HG03095 (cell line): ENCODE results near the gene SNX1.
"Not testable (repeated sequence)": the region's sequence is repeated elsewhere in the genome, so short reads cannot be mapped to it uniquely, and the experiment has no call there.

ENCODE experiments used
- ATAC-seq: cut with Tn5 transposase; IDR thresholded peaks from one replicate; pipeline ENCODE4 v1.9.1; 2021; ENCODE audit warnings: moderate library complexity; ENCODE audit not compliant: unreplicated experiment

The SNX1 gene, protein sequence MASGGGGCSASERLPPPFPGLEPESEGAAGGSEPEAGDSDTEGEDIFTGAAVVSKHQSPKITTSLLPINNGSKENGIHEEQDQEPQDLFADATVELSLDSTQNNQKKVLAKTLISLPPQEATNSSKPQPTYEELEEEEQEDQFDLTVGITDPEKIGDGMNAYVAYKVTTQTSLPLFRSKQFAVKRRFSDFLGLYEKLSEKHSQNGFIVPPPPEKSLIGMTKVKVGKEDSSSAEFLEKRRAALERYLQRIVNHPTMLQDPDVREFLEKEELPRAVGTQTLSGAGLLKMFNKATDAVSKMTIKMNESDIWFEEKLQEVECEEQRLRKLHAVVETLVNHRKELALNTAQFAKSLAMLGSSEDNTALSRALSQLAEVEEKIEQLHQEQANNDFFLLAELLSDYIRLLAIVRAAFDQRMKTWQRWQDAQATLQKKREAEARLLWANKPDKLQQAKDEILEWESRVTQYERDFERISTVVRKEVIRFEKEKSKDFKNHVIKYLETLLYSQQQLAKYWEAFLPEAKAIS

DNA sequence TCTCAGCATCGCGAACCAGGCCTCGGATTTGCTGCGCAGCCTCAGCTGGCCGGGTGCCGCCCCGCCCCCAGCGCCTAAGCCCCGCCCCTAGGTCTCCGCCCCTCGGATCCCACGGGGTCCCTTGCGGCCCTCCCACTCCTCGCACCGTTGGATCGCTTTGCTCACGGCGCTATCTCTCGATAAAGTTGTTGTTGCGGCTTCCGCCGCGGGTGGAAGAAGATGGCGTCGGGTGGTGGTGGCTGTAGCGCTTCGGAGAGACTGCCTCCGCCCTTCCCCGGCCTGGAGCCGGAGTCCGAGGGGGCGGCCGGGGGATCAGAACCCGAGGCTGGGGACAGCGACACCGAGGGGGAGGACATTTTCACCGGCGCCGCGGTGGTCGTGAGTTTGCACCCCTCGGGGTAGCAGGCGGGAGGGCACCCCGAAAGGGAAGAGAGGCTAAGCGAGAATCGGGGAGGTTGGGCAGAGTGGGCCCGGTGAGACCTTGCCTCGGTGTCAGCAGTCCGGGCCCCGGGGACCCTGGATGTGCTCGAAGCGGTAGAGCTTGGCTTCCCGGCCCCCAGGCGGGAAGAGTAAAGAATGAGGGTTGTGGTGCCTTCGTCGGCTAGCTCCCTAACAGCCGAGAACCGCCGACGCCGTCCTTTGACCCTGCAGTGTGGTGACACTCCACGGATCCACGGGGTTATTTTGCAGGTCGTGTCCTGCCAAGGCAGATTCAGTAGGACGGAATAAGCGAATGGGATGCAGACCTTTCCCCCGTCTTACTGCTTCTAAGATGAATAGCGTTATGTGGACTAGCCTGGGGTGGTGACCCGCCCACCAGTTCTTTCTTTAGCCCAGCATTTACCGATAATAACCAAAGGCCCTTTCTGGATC is at the start of gene SNX1:
SNX1 (plus strand) TSS at position 188 of the 873 bp plus-strand sequence; CDS start at position 220, 32 bp downstream.
- ATAC-seq, result no peak

DNA sequence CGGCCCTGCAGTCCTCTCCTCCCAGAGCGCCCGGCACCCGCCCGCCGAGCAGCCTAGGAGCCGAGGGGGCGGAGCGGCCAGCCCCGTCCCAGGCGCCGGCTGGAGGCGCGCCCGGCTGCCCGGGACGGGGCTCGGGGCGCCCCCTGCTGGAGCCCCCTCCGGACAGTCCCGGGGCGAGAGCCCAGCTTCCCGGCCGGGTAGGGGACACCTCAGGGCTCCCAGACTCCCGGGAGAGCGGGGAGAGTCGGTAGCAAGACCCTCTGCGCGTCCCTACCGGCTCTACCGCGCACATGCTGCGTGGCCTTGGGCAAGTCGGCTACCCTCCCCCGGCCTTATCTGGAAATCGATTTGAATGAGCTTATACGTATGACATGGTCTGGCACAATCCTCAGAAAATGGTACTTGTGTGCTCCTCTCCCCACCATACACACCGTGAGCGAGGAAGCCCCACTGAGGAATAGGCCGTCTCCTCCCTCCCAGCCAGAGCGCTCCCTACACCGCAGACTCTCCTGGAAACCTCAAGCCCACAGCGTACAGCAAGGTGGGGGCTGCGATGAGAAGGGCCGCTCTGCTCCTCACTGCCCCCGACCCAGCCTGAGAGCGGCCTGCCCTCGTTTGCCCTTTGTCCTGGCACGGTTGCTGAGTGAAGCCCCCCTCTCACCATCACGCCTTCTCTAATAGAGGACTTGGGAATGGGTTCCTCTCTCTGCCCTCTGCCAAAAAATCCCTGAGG is 49.2 kb upstream of the SNX1 start, which contains the start of gene DAPK2:
DAPK2 (minus strand) TSS at position 65 of the 733 bp plus-strand sequence. CDS start 6,224 bp downstream, outside the sequence.
- no peak for ATAC-seq

GRCh38 chr15:64048781-64049460 is 46.9 kb upstream of the SNX1 start:
- no peak for ATAC-seq

DNA sequence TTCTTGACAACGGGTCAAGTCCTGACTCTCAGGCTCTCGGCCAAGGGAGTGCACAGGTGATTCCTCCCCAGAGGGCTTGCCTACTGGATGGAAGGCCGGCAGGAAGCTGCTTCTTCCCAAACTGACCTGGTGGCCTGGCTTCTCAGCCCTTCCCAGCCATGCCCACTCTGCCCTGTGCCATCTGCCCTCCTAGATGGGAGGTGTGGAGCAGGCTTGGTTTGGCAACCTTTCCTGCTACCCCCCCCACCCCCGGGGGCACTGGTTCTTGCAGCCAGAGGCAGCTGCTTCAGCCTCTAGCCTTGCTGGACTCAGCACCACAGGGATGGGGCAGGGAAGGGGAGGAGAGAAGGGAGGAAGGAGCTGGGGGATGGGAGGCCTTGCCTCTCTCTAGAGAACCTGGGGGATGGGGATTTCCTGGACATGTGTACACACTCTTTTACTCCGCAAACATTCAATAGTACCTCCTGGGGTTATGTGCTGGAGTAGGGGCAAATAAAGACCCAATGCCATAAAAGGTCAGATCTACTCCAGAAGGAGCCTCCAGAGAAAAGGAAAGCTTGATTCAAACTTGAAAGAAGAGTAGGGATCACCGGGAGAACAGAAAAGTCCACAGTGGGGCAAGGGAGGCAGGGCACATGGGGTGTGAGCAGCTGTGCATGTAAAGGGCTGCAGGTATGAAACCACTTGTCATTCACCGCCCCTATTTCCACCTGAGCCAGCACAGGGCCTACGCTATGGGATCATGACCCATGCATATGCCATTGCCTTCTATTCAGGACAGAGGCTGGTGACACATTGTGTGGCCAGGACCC is 45.3 kb upstream of the SNX1 start:
- no peak for ATAC-seq

DNA sequence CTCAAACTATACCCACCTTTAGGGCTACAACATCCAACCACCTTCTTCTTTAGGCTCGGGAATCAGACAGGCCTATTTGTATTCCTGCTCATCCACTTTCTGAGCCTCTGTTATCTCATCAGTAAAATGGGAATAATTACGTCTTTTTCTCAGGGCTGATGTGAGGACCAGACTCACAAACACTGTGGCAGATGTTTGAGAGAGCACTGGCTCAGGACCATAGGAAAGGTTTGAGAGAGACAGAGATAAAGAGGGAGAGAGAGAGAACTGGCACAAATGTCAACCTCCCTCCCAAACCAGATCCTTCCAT is 44.7 kb upstream of the SNX1 start:
- ATAC-seq, result no peak

DNA sequence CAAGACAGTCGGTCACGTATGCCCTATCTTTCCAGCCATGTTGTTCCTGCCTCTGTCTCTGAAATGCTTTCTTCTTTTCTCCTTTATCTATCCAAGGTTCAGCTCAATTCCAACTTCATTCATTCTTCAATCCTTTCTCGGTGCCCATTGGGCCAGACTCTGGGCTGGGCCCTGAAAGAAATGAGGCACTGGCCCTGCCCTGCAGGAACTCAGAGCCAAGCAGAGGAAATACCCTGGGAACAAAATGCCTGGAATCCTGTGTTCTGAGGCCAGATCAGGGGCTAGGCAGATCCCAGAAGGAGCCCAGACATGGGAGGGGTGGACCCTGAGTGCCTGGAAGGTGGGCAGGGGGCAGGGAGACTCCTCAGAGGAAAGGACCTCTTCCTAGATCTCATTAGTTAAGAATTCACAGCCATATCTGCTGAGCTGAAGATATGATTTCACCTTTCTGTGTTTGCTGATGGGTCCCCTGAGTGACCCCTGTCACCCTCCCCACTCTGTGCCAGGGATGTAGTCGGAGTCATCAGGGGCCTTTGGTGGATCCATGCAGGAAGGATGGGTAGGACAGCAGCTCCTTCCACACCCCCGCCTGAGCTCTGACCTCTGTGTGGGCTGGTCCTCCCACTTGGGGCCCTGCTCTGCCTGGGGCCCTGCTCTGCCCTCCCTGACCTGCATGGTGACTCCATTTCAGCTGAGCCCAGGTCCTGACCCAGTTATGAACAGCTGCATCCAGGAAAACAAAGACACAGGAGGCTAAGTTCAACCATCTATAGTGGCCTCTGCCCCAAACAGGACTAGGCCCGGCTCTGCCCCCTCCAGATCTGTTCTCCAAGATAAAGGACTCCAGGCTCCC is 44.1 kb upstream of the SNX1 start:
- ATAC-seq, result no peak

DNA sequence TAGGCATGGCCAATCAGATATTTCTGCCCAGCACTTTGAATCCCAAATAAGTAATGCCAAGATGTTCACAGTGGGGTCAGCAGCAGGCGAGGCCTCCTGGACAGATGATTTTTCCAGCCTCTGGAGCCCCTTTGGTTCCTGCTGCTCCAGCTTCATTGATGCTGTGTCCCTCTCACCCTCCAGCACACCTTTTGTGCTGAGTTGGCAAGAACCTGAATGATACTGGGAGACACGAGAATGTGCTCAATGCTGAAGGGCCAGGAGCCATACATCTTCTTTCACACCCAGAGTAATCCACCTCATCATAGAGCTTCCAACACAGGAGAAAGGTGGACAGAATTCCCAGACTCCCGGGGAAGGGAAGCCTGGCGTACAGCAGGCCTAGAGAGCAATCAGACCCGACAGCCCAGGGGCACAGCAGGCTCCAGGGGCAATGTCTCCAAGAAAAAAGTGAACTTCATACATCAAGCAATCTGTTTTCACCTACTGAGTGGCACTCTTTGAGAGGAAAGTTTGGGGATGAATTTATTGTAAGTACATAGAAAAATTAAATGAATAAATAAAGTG is 42.8 kb upstream of the SNX1 start:
- no peak for ATAC-seq

GRCh38 chr15:64053674-64054073 is 42.1 kb upstream of the SNX1 start:
- not testable (repeated sequence) for ATAC-seq

GRCh38 chr15:64058279-64058678 is 37.5 kb upstream of the SNX1 start:
- no peak for ATAC-seq

- ATAC-seq, result not testable (repeated sequence)
These were observed 36.7 kb upstream of the SNX1 start for GRCh38 chr15:64059104-64059503.

DNA sequence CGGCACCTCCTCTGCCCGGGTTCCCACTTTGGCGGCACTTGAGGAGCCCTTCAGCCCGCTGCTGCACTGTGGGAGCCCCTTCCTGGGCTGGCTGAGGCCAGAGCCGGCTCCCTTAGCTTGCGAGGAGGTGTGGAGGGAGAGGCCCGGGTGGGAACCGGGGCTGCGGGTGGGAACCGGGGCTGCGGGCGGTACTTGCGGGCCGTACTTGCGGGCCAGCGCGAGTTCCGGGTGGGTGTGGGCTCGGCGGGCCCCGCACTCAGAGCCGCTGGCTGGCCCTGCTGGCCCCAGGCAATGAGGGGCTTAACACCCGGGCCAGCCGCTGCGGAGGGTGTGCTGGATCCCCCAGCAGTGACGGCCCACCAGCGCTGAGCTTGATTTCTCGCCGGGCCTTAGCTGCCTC is 35.1 kb upstream of the SNX1 start:
- no peak for ATAC-seq

GRCh38 chr15:64066451-64066850 is 29.3 kb upstream of the SNX1 start:
- no peak for ATAC-seq

DNA sequence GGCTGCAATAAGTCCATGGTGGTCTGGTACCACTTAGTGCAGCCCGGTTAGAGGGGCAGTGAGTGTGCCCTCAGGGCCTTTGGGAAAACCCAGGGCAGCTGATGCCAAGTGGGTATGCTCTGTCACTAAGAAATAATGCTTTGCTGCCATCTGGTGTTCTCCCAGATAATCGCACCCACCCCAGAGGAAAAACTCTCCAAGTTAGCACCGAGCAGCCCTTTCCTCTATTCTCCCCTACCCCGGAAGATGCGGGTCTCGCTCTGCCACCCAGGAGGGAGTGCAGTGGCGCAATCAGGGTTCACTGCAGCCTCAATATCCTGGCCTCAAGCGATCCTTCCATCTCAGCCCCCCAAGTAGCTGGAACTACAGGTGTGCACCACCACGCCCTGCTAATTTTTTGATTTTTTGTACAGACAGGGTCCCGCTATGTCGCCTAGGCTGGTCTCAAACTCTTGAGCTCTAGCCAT is 28.2 kb upstream of the SNX1 start:
- no peak for ATAC-seq

GRCh38 chr15:64068133-64068532 is 27.6 kb upstream of the SNX1 start:
- ATAC-seq, result no peak

GRCh38 chr15:64070106-64070505 is 25.7 kb upstream of the SNX1 start:
- ATAC-seq, result no peak

DNA sequence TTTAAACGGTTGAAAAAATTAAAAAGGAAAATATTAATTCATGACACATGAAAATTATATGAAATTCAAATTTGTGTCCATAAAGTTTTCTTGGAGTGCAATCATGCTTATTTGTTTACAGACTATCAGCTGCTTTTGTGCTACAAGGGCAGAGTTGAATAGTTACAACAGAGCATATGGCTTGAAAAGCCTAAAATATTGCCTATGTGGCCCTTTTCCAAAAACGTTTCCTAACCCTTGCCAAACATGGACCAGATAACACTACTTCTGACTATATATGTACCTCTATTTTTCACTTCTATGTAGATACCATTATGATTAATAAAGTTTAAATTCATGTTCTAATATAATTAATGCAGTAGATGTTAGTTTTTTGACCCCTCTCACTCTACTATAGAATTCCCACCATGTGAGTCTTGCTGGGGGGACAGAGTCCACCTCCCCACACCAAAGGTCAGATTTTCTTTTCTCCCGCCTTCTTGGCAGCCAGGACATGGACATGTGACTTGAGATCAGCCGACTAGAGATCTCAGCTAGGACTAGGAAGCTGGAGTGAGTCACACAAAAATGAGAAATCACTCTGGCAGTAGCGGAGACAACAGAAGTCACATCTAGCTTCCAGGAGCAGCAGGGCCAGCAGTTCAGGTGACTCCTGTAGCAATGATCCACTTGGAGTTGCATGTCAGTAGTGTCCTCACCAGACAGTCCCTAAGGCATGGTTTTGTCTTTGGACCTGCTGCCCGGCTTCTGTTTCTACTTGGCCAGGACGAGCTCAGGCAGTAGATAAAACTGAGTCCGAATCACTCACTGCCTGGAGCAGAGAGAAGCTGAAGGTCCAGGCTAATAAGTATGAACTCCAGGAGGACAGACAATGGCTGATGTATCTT is 24.6 kb upstream of the SNX1 start:
- ATAC-seq, result no peak
